ENCODE data around the gene DPP4.

- TF ChIP-seq POLR2A (IDR thresholded peaks at IDR 0.05) (no peak), CTCF (IDR thresholded peaks at IDR 0.05) (no peak), EP300 (IDR thresholded peaks at IDR 0.05) (no peak)
Observed at GRCh38 chr2:161988589-161988988, 85.4 kb downstream of the DPP4 start.
